H1 (cell line): ENCODE results near the gene TRIM67. TPM values are rescaled to one million over a fixed set of nuclear protein-coding genes. Genes with fewer than 3 reads are reported as not detected.

Experiments used
- CTCF ChIA-PET: fragments of 300-600 bp; sonication (Branson Sonifier 250); formaldehyde crosslinking; loops from one replicate; lab custom pipeline; 2021; ENCODE audit not compliant: partially characterized antibody; lab: Charles Lee
- POLR2A ChIA-PET: fragments of 300-600 bp; sonication (Branson Sonifier 250); formaldehyde crosslinking; loops from one replicate; lab custom pipeline; 2021; ENCODE audit warnings: inconsistent platforms; ENCODE audit not compliant: partially characterized antibody; lab: Charles Lee
- DNase-seq, 2 experiments: peaks; one replicate each; pipeline versions ENCODE4 v3.0.0 to v3.0.0-alpha.2; 2010 to 2022; ENCODE audit warnings: low spot score in 2 of 2, low read depth in 1 of 2, mixed read lengths in 1 of 2
- FAIRE-seq: peaks from 2 replicates; lab custom pipeline; 2011; peaks lifted over from hg19 to GRCh38; lab: Jason Lieb, UNC
- H2AFZ ChIP-seq: 2 replicates; pipeline ENCODE4 v1.8.1; 2012; ENCODE audit warnings: low read length, inconsistent platforms
- H2AK5ac ChIP-seq: 2 replicates; pipeline ENCODE4 v1.6.1; 2013; ENCODE audit warnings: low read depth, low read length
- H2BK120ac ChIP-seq: replicated peaks from 2 replicates; pipeline ENCODE3; 2013; ENCODE audit warnings: low read depth, low read length, inconsistent platforms
- H2BK12ac ChIP-seq: 2 replicates; pipeline ENCODE4 v1.6.1; 2013; ENCODE audit warnings: low read depth, low read length
- H2BK15ac ChIP-seq: 2 replicates; pipeline ENCODE4 v1.6.1; 2013; ENCODE audit warnings: low read length
- H2BK20ac ChIP-seq: 2 replicates; pipeline ENCODE4 v1.6.1; 2013; ENCODE audit warnings: low read length
- H2BK5ac ChIP-seq: 2 replicates; pipeline ENCODE4 v1.6.1; 2013; ENCODE audit warnings: low read depth, low read length
- H3K14ac ChIP-seq: 2 replicates; pipeline ENCODE4 v1.6.1; 2013; ENCODE audit warnings: inconsistent platforms; ENCODE audit not compliant: insufficient read length
- H3K18ac ChIP-seq: 2 replicates; pipeline ENCODE4 v1.6.1; 2013; ENCODE audit warnings: low read length; ENCODE audit errors: extremely low read depth
- H3K23ac ChIP-seq: 2 replicates; pipeline ENCODE4 v1.6.1; 2013; ENCODE audit warnings: inconsistent platforms; ENCODE audit not compliant: insufficient read length
- H3K23me2 ChIP-seq: 2 replicates; pipeline ENCODE4 v1.6.1; 2013; ENCODE audit warnings: low read depth, low read length
- H3K27ac ChIP-seq: 2 replicates; pipeline ENCODE4 v1.6.1; 2011; ENCODE audit warnings: low read depth, low read length, inconsistent platforms
- H3K27me3 ChIP-seq, 4 experiments: replicated peaks in 1 of 4; 1 replicate in 1 of 4; 2 replicates in 3 of 4; pipeline versions ENCODE4 v1.6.1 to v1.8.1; 2011 to 2013; ENCODE audit warnings: low read length in 3 of 4, mild to moderate bottlenecking in 3 of 4, inconsistent platforms in 2 of 4, mixed read lengths in 2 of 4, moderate library complexity in 1 of 4; ENCODE audit not compliant: control insufficient read depth in 3 of 4, insufficient read depth in 3 of 4; ENCODE audit errors: extremely low read depth in 1 of 4
- H3K36me3 ChIP-seq, 4 experiments: 2 replicates each; pipeline versions ENCODE4 v1.6.1 to v1.8.1; 2011 to 2013; ENCODE audit warnings: mild to moderate bottlenecking in 4 of 4, low read length in 3 of 4, moderate library complexity in 2 of 4, control low read depth in 1 of 4, inconsistent platforms in 1 of 4; ENCODE audit not compliant: insufficient read depth in 4 of 4, control insufficient read depth in 2 of 4
- H3K4ac ChIP-seq: replicated peaks from 2 replicates; pipeline ENCODE3; 2013; ENCODE audit warnings: low read length, low read depth, mixed read lengths, inconsistent platforms; ENCODE audit not compliant: insufficient read length
- H3K4me1 ChIP-seq, 4 experiments: replicated peaks in 1 of 4; 1 replicate in 1 of 4; 2 replicates in 3 of 4; pipeline versions ENCODE4 v1.6.1 to v1.8.1; 2011 to 2013; ENCODE audit warnings: low read length in 3 of 4, inconsistent platforms in 2 of 4, mixed read lengths in 1 of 4; ENCODE audit not compliant: insufficient read depth in 4 of 4, control insufficient read depth in 3 of 4
- H3K4me2 ChIP-seq, 2 experiments: 2 replicates each; pipeline versions ENCODE4 v1.6.1 to v1.8.1; 2011 to 2013; ENCODE audit warnings: low read depth in 2 of 2, low read length in 2 of 2, control low read depth in 1 of 2, inconsistent platforms in 1 of 2, mild to moderate bottlenecking in 1 of 2; ENCODE audit not compliant: insufficient read depth in 1 of 2
- H3K4me3 ChIP-seq, 4 experiments: fragments of 200-600, 300-600 bp in 1 of 4; sonication (generic), shearing (Covaris generic), sonication (Bioruptor Twin) in 1 of 4; 2 replicates each; pipeline versions ENCODE4 v1.5.1 to v1.8.1; 2011 to 2016; ENCODE audit warnings: low read length in 4 of 4, low read depth in 3 of 4, control low read depth in 2 of 4, inconsistent platforms in 2 of 4, mild to moderate bottlenecking in 2 of 4, mixed read lengths in 1 of 4, moderate library complexity in 1 of 4; ENCODE audit not compliant: insufficient read depth in 2 of 4; ENCODE audit errors: extremely low read depth in 1 of 4
- H3K56ac ChIP-seq: replicated peaks from 2 replicates; pipeline ENCODE3; 2013; ENCODE audit warnings: low read depth, mild to moderate bottlenecking, mixed read lengths, low read length, inconsistent platforms; ENCODE audit not compliant: insufficient read length
- H3K79me1 ChIP-seq: 2 replicates; pipeline ENCODE4 v1.6.1; 2013; ENCODE audit warnings: low read depth, low read length, control low read depth
- H3K79me2 ChIP-seq, 2 experiments: 2 replicates each; pipeline versions ENCODE4 v1.6.1 to v1.8.1; 2012 to 2013; ENCODE audit warnings: low read length in 2 of 2, mild to moderate bottlenecking in 2 of 2, inconsistent platforms in 1 of 2; ENCODE audit not compliant: insufficient read depth in 2 of 2, control insufficient read depth in 1 of 2
- H3K9ac ChIP-seq, 4 experiments: replicated peaks in 1 of 4; 1 replicate in 1 of 4; 2 replicates in 3 of 4; pipeline versions ENCODE4 v1.6.1 to v1.8.1; 2011 to 2013; ENCODE audit warnings: low read depth in 3 of 4, low read length in 3 of 4, control low read depth in 2 of 4, mild to moderate bottlenecking in 2 of 4, moderate library complexity in 2 of 4, inconsistent platforms in 1 of 4; ENCODE audit errors: extremely low read depth in 1 of 4
- H3K9me3 ChIP-seq, 2 experiments: 2 replicates each; pipeline versions ENCODE4 v1.6.1 to v1.8.1; 2012 to 2013; ENCODE audit warnings: mild to moderate bottlenecking in 2 of 2, moderate library complexity in 2 of 2, control low read depth in 1 of 2, inconsistent platforms in 1 of 2, low read depth in 1 of 2, low read length in 1 of 2, mixed read lengths in 1 of 2; ENCODE audit not compliant: insufficient read depth in 2 of 2
- H4K20me1 ChIP-seq, 2 experiments: replicated peaks in 1 of 2; 2 replicates each; pipeline versions ENCODE3 to v1.8.1; 2011 to 2013; ENCODE audit warnings: inconsistent platforms in 2 of 2, low read length in 2 of 2, mild to moderate bottlenecking in 1 of 2; ENCODE audit not compliant: insufficient read depth in 2 of 2, control insufficient read depth in 1 of 2
- H4K5ac ChIP-seq: 2 replicates; pipeline ENCODE4 v1.6.1; 2013; ENCODE audit warnings: low read length, low read depth, mixed read lengths, inconsistent platforms; ENCODE audit not compliant: insufficient read length
- H4K8ac ChIP-seq: 2 replicates; pipeline ENCODE4 v1.8.0; 2013; ENCODE audit warnings: mild to moderate bottlenecking, moderate library complexity, low read length, inconsistent platforms; ENCODE audit not compliant: insufficient read depth; ENCODE audit errors: extremely low read depth
- H4K91ac ChIP-seq: replicated peaks from 2 replicates; pipeline ENCODE3; 2013; ENCODE audit warnings: low read length, mixed read lengths, inconsistent platforms; ENCODE audit not compliant: insufficient read length
- ASH2L ChIP-seq: fragments of 200-600, 300-600 bp; sonication (generic); IDR thresholded peaks from one replicate; pipeline ENCODE4 v1.7.1; 2017; ENCODE audit warnings: low read length
- BRCA1 ChIP-seq: IDR thresholded peaks from 2 replicates; pipeline ENCODE4 v1.6.1; 2012; ENCODE audit warnings: low read depth, low read length, improper control_type of control experiment
- CREB1 ChIP-seq: IDR thresholded peaks from 2 replicates; pipeline ENCODE4 v1.6.1; 2012; ENCODE audit warnings: inconsistent platforms
- GABPA ChIP-seq: IDR thresholded peaks from 2 replicates; pipeline ENCODE4 v1.6.1; 2011; ENCODE audit warnings: mild to moderate bottlenecking, low read length, moderate library complexity, borderline replicate concordance; ENCODE audit not compliant: insufficient read depth
- JUN ChIP-seq: IDR thresholded peaks from 2 replicates; pipeline ENCODE4 v1.6.1; 2011; ENCODE audit warnings: low read depth, mild to moderate bottlenecking, improper control_type of control experiment, low read length
- JUND ChIP-seq: IDR thresholded peaks from 2 replicates; pipeline ENCODE4 v1.6.1; 2011; ENCODE audit warnings: mild to moderate bottlenecking, improper control_type of control experiment, low read length
- POLR2AphosphoS5 ChIP-seq: IDR thresholded peaks from 2 replicates; pipeline ENCODE4 v1.6.1; 2011; ENCODE audit warnings: low read depth, low read length
- RAD21 ChIP-seq, 2 experiments: IDR thresholded peaks in 1 of 2; conservative IDR thresholded peaks in 1 of 2; 2 replicates each; pipeline ENCODE4 v1.6.1; 2011; ENCODE audit warnings: low read depth in 2 of 2, low read length in 2 of 2, improper control_type of control experiment in 1 of 2, inconsistent platforms in 1 of 2, mild to moderate bottlenecking in 1 of 2, moderate library complexity in 1 of 2
- SIN3A ChIP-seq, 2 experiments: IDR thresholded peaks in 1 of 2; conservative IDR thresholded peaks in 1 of 2; 2 replicates each; pipeline ENCODE4 v1.6.1; 2011 to 2012; ENCODE audit warnings: low read length in 2 of 2, improper control_type of control experiment in 1 of 2, low read depth in 1 of 2, mild to moderate bottlenecking in 1 of 2
- SP2 ChIP-seq: IDR thresholded peaks from 2 replicates; pipeline ENCODE4 v1.6.1; 2012; ENCODE audit warnings: mild to moderate bottlenecking, low read length, inconsistent platforms
- TAF1 ChIP-seq: IDR thresholded peaks from 2 replicates; pipeline ENCODE4 v1.6.1; 2011; ENCODE audit warnings: mild to moderate bottlenecking, low read depth, low read length
- WGBS, 2 experiments: shearing (Covaris generic) in 1 of 2; methylation state at CpG; one replicate each; pipeline versions ENCODE4 v1.1.6 to v1.1.7; 2013 to 2015; ENCODE audit warnings: low lambda C conversion rate in 2 of 2, mixed read lengths in 2 of 2, inconsistent platforms in 1 of 2, low coverage in 1 of 2, missing lambda C conversion rate in 1 of 2; ENCODE audit not compliant: insufficient replicate concordance in 2 of 2, insufficient coverage in 1 of 2, insufficient read length in 1 of 2; ENCODE audit errors: extremely low coverage in 1 of 2, missing lambda C conversion rate in 1 of 2; 5-methylcytosine and 5-hydroxymethylcytosine counted together
- polyA plus RNA-seq, 7 experiments: library from polyadenylated mRNA; depleted of rRNA in 3 of 7; stranded (reverse) in 5 of 7; unstranded in 2 of 7; fragments of >200 nt in 5 of 7; fragments of 200-250 nt in 2 of 7; gene quantifications; 1 replicate in 5 of 7; 2 replicates in 1 of 7; 4 replicates in 1 of 7; pipeline versions ENCODE4 v1.2.1 to v1.2.3, GENCODE V29; 2011 to 2013; ENCODE audit warnings: missing spikeins in 2 of 7, mixed read lengths in 2 of 7
- total RNA-seq: library from RNA; stranded (reverse); fragmentation: NEBNext Ultra II Directional; extraction: Animal tissue kit (Norgen Biotek cat#: 25700); gene quantifications from 2 replicates; pipeline ENCODE4 v1.2.1, GENCODE V29; 2021

Gene TRIM67
- total and polyA plus RNA-seq, 2 of the 8 experiments (the other 6 are each of a cell fraction or from before 2014, with no cell fraction given) = under 0.01 TPM; not detected in 1

DNA sequence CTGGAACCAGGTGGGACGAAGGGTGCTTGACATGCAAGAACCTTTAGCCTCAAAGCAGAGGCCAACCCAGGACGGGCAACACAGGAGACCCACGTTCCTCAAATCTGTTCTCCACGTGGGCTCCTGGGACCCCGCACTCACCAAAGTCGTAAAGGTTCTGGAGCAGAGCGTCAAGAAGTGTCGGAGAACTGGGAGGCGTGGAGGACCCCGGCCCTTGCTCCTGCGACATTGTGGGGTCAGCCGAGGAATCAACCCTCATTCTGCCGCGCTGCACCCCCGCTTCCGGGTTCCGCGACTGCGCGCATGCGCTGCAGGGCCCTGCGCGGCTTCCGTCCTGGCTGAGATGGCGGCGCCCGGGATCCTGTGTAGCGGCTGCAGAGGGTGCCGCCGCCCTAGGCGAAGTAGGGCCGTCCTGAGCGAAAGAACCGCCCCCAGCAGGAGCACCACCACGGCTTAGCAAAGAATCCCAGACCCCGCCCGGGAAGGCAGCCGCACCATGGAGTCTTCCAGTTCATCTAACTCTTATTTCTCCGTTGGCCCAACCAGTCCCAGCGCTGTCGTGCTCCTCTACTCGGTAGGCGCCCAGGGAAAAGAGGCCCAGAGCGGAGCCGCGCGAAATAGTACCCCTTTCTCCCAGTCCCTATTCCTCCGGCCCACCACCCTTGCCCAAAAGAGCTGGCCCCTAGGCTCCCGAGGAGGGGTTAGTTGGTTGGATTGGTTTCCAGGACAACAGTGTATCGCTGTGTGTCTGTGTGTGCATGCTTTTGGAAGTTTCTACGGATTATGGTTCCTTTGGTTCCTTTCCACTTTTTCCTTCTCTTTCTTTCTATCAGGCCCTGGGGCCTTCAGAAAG lies 79.3 kb downstream of the TRIM67 start, which contains the start of gene GNPAT:
Gene GNPAT (plus strand): TSS at position 330 of the 853 bp plus-strand sequence. CDS start 167 bp downstream, at position 497.
- no peak within 1 kb of the TSS for H3K23ac ChIP-seq
- no peak within 1 kb of the TSS for H2BK15ac ChIP-seq
- H3K27me3 ChIP-seq = no peaks in the 10 kb centered on the region
- H4K91ac ChIP-seq = peak within 1 kb of the TSS; percentile 64
- POLR2A ChIA-PET = interaction anchor here (0.6 to 1.3 kb wide), 4 partner anchors 8 to 502 kb away, joined by 3 to 5 read pairs (median 4); partner anchors contain the start of genes EXOC8 and SPRTN
- H2BK20ac ChIP-seq = no peak within 1 kb of the TSS
- H3K9ac ChIP-seq = peak within 1 kb of the TSS; percentile 69 to 89 (median 78)
- H2BK120ac ChIP-seq = peak within 1 kb of the TSS; percentile 52
- H4K8ac ChIP-seq = peak within 1 kb of the TSS; percentile 98; the same call in 1 of the 2 replicates
- peak within 1 kb of the TSS; percentile 78 for H3K56ac ChIP-seq
- CTCF ChIA-PET = interaction anchor here (0.9 to 1.1 kb wide), 3 partner anchors 9 to 29 kb away, joined by 3 to 4 read pairs (median 3); no protein-coding TSS in a partner anchor
- H3K79me1 ChIP-seq = peaks cover 3% of the 10 kb centered on the region; the same call in 1 of the 2 replicates
- H3K27ac ChIP-seq = peak within 1 kb of the TSS; percentile 75
- peaks cover 7% of the 10 kb centered on the region for H3K23me2 ChIP-seq
- peak within 1 kb of the TSS; percentile 76 to 95 for H3K4me2 ChIP-seq
- no peak for FAIRE-seq
- peaks cover 5 to 12% (median 8%) of the 10 kb centered on the region in 4 experiments; a peak in 5 of 8 replicates for H3K36me3 ChIP-seq
- no peaks in the 10 kb centered on the region for H3K9me3 ChIP-seq
- peaks cover 0 to 2% (median 0%) of the 10 kb centered on the region in 4 experiments; a peak in 1 of 7 replicates for H3K4me1 ChIP-seq
- H4K5ac ChIP-seq = peak within 1 kb of the TSS; percentile 96
- no peak within 1 kb of the TSS for H2BK12ac ChIP-seq
- no peak within 1 kb of the TSS for H2AK5ac ChIP-seq
- H2AFZ ChIP-seq = peak within 1 kb of the TSS; percentile 99
- 3% methylated on average over 51 of the region's 51 CpGs; no CpG with 5 or more reads in 1 of the 2 experiments for WGBS, 2 experiments
- peak; percentile 51 to 95 for DNase-seq
- peak within 1 kb of the TSS; percentile 62 to 98 (median 90) for H3K4me3 ChIP-seq
- no peak within 1 kb of the TSS for H2BK5ac ChIP-seq
- H3K14ac ChIP-seq = peak within 1 kb of the TSS; percentile 96
- H4K20me1 ChIP-seq = no peaks in the 10 kb centered on the region
- H3K79me2 ChIP-seq = peaks cover 3 to 36% of the 10 kb centered on the region in 2 experiments; a peak in 3 of 4 replicates
- peak within 1 kb of the TSS; percentile 57; the same call in 1 of the 2 replicates for H3K18ac ChIP-seq
- peak within 1 kb of the TSS; percentile 92 for H3K4ac ChIP-seq
- no peak for TF ChIP-seq SP2
- TF ChIP-seq JUND = 0 out of 2 replicates have a peak, but pooled peaks have one; percentile 38
- no peak for TF ChIP-seq GABPA
- no peak for TF ChIP-seq JUN
- TF ChIP-seq RAD21 (IDR thresholded peaks at IDR 0.05 in 1 of 2, conservative IDR thresholded peaks at IDR 0.05 in 1 of 2; ENCODE audit: low read depth in 2 of 2, low read length in 2 of 2) = no peak
- peak; percentile 86 for TF ChIP-seq POLR2AphosphoS5
- TF ChIP-seq CREB1 = no peak; the same call in 1 of the 2 replicates
- TF ChIP-seq BRCA1 = no peak
- peak; percentile 94 for TF ChIP-seq TAF1
- TF ChIP-seq ASH2L = peak; percentile 93
- peak; percentile 44 to 93; a peak in 3 of 4 replicates for TF ChIP-seq SIN3A (conservative IDR thresholded peaks at IDR 0.05 in 1 of 2, IDR thresholded peaks at IDR 0.05 in 1 of 2; ENCODE audit: low read depth in 1 of 2, low read length in 2 of 2)
